ENCODE results near the gene TMEM185B.

TMEM185B gene

DNA sequence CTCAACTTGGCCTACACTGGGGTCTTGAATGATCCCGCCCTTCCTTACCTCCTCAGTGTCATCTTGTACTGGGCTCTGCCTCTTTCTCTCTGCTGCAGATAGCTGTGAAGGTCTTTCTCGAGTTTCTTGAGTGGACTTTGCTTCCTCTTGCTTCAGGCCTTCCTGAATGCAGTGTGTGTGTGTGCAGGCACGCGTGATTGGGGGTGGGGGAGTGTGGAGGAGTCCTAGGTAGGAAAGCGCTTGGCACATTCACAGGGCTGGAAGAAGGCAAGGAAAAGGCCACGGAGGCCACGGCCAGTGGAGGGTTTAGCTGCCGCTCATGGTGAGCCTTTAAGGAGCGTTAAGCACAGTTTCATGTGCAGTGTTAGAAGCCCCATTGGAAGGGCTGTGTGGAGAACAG, 35.0 kb upstream of the TMEM185B start:
- no peaks in the 10 kb centered on the region for H3K9me3 ChIP-seq (ENCODE audit: control insufficient read depth, insufficient read depth, low read length)
- peaks cover 17% of the 10 kb centered on the region for H3K27me3 ChIP-seq (ENCODE audit: control insufficient read depth, insufficient read depth, low read length)
- H3K9ac ChIP-seq (ENCODE audit: low read depth, low read length) = no peak overlapping the region
- peaks cover 6% of the 10 kb centered on the region for H3K4me1 ChIP-seq (ENCODE audit: control insufficient read depth, insufficient read depth, low read length)
- H3K4me3 ChIP-seq (ENCODE audit: low read depth, low read length) = no peak overlapping the region
- H3K36me3 ChIP-seq (ENCODE audit: control insufficient read depth, insufficient read depth, low read length) = no peaks in the 10 kb centered on the region

GRCh38 chr2:120257522-120257921, 34.3 kb upstream of the TMEM185B start:
- H3K27me3 ChIP-seq (ENCODE audit: control insufficient read depth, insufficient read depth, low read length) = peaks cover 17% of the 10 kb centered on the region
- H3K9me3 ChIP-seq (ENCODE audit: control insufficient read depth, insufficient read depth, low read length) = no peaks in the 10 kb centered on the region
- no peak overlapping the region for H3K9ac ChIP-seq (ENCODE audit: low read depth, low read length)
- no peak overlapping the region for H3K4me3 ChIP-seq (ENCODE audit: low read depth, low read length)
- peaks cover 6% of the 10 kb centered on the region for H3K4me1 ChIP-seq (ENCODE audit: control insufficient read depth, insufficient read depth, low read length)
- H3K36me3 ChIP-seq (ENCODE audit: control insufficient read depth, insufficient read depth, low read length) = no peaks in the 10 kb centered on the region

DNA sequence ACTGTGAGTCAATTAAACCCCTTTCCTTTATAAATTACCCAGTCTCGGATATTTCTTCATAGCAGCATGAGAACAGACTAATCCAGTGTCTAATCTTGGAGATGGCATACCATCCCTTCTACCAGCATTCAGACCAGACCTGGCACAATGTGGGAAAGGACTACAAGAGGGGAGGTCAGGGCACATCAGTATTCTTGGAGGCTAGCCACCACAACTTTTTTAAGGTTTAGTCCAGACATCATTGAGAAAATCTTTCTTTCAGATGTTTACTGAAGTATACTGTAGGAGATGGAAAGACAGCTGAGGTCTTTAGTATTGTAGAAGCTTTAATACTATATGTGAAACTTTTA, 33.4 kb upstream of the TMEM185B start:
- Histone ChIP-seq H3K4me3 (ENCODE audit: low read depth, low read length) (no peak overlapping the region), H3K9ac (ENCODE audit: low read depth, low read length) (no peak overlapping the region), H3K36me3 (ENCODE audit: control insufficient read depth, insufficient read depth, low read length) (no peaks in the 10 kb centered on the region), H3K4me1 (ENCODE audit: control insufficient read depth, insufficient read depth, low read length) (peaks cover 10% of the 10 kb centered on the region), H3K9me3 (ENCODE audit: control insufficient read depth, insufficient read depth, low read length) (no peaks in the 10 kb centered on the region), H3K27me3 (ENCODE audit: control insufficient read depth, insufficient read depth, low read length) (peaks cover 22% of the 10 kb centered on the region)

DNA sequence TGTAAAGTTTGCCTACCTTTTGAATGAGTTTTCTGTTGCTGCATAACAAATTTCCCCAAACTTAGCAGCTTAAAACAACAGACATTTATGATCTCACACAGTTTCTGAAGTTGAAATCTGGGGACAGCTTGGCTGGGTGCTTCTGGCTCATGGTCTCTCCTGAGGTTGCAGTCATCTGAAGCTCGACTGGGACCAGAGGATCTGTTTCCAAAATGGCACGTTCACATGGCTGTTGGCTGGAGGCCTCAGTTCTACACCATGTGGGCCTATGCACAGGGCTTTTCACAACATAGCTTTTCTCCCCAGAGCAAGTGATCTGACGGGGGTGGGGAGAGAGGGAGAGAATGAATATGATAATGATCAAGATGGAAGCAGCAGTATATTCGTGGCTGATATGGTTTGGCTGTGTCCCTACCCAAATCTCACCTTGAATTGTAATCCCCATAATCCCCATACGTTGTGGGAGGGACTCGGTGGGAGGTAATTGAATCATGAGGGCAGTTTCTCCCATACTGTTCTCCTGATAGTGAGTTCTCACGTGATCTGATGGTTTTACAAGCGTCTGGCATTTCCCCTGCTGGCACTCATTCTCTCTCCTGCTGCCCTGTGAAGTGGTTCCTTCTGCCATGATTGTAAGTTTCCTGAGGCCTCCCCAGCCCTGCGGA, 32.9 kb upstream of the TMEM185B start:
- no peak overlapping the region for H3K4me3 ChIP-seq (ENCODE audit: low read depth, low read length)
- no peak overlapping the region for H3K9ac ChIP-seq (ENCODE audit: low read depth, low read length)
- H3K9me3 ChIP-seq (ENCODE audit: control insufficient read depth, insufficient read depth, low read length) = no peaks in the 10 kb centered on the region
- peaks cover 27% of the 10 kb centered on the region for H3K27me3 ChIP-seq (ENCODE audit: control insufficient read depth, insufficient read depth, low read length)
- H3K36me3 ChIP-seq (ENCODE audit: control insufficient read depth, insufficient read depth, low read length) = no peaks in the 10 kb centered on the region
- H3K4me1 ChIP-seq (ENCODE audit: control insufficient read depth, insufficient read depth, low read length) = peaks cover 10% of the 10 kb centered on the region

DNA sequence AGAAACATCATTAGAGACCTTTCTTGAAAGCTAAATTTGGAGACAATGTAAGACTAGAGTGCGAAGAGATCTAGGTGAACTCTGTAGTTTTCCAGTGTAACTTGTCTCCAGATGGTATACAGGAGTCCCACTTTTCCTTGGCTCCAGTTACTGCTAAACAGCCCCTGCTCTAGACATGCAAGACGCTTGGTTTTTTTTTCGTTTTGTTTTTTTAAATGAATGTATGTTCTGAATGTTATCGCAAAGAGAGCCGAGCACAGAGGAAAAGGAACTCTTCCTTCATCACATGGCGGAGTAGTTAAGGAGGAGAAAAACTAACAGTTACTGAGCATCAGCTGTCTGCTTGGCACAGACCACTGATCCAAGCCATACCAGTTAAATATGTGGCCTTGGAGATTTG, 31.9 kb upstream of the TMEM185B start:
- peaks cover 37% of the 10 kb centered on the region for H3K27me3 ChIP-seq (ENCODE audit: control insufficient read depth, insufficient read depth, low read length)
- no peak overlapping the region for H3K4me3 ChIP-seq (ENCODE audit: low read depth, low read length)
- peaks cover 10% of the 10 kb centered on the region for H3K4me1 ChIP-seq (ENCODE audit: control insufficient read depth, insufficient read depth, low read length)
- no peaks in the 10 kb centered on the region for H3K36me3 ChIP-seq (ENCODE audit: control insufficient read depth, insufficient read depth, low read length)
- H3K9ac ChIP-seq (ENCODE audit: low read depth, low read length) = no peak overlapping the region
- no peaks in the 10 kb centered on the region for H3K9me3 ChIP-seq (ENCODE audit: control insufficient read depth, insufficient read depth, low read length)

GRCh38 chr2:120254178-120254577, 31.0 kb upstream of the TMEM185B start:
- Histone ChIP-seq H3K27me3 (ENCODE audit: control insufficient read depth, insufficient read depth, low read length) (peaks cover 45% of the 10 kb centered on the region), H3K9ac (ENCODE audit: low read depth, low read length) (no peak overlapping the region)

GRCh38 chr2:120253021-120253882, 30.1 kb upstream of the TMEM185B start:
- Histone ChIP-seq H3K9me3 (ENCODE audit: control insufficient read depth, insufficient read depth, low read length) (no peaks in the 10 kb centered on the region), H3K9ac (ENCODE audit: low read depth, low read length) (peak overlapping the region; percentile 43), H3K36me3 (ENCODE audit: control insufficient read depth, insufficient read depth, low read length) (no peaks in the 10 kb centered on the region), H3K4me1 (ENCODE audit: control insufficient read depth, insufficient read depth, low read length) (peaks cover 10% of the 10 kb centered on the region), H3K4me3 (ENCODE audit: low read depth, low read length) (peak overlapping the region; percentile 75), H3K27me3 (ENCODE audit: control insufficient read depth, insufficient read depth, low read length) (peaks cover 47% of the 10 kb centered on the region)

More at GRCh38 chr2:120254178-120254577, 31.0 kb upstream of the TMEM185B start:
- Histone ChIP-seq H3K4me3 (ENCODE audit: low read depth, low read length) (no peak overlapping the region), H3K4me1 (ENCODE audit: control insufficient read depth, insufficient read depth, low read length) (peaks cover 10% of the 10 kb centered on the region), H3K36me3 (ENCODE audit: control insufficient read depth, insufficient read depth, low read length) (no peaks in the 10 kb centered on the region), H3K9me3 (ENCODE audit: control insufficient read depth, insufficient read depth, low read length) (no peaks in the 10 kb centered on the region)

DNA sequence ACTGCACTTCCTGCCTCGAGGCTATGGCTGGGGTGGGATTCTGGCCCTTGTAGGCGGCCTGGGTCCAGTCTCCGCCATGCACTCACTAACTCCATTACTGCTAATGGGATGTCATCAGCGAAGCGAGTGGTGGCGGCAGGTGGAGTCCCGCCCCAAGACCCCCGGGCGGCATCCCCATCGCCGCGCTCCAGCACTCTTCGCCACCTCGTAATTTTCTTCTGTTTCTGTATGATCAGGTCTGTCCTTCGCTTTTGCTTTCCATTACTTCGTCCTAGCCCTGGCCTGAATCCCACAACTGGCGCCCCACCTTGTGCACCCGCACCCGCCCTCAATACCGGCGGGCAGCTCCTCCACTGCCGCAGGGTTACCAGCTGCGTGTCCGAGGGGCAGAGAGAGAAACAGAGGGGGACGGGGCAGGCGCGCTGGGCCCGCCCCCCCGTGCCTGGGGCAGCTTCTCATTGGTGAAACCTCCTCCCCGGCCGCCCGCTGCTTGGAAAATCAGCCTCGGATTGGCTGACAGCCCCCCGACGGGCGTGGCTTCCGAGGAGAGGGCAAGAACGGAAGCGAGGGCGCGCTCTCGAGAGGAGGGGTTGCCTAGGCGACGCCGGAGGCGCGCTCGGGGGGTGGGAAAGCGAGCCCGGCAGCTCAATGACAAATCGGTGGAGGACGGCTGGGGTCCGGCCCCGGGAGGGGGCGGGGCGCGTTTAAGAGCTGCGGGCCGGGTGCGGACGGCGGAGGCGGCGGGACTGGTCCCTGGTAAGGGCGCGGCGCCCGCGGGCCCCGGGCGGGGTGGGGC, 29.2 kb upstream of the TMEM185B start, which contains the start of gene RALB:
Gene RALB (plus strand): TSS at position 628 of the 796 bp plus-strand sequence. CDS start 25,813 bp downstream, outside the sequence.
- Histone ChIP-seq H3K4me3 (ENCODE audit: low read depth, low read length) (peak within 1 kb of the TSS; percentile 75), H3K4me1 (ENCODE audit: control insufficient read depth, insufficient read depth, low read length) (peaks cover 10% of the 10 kb centered on the region), H3K36me3 (ENCODE audit: control insufficient read depth, insufficient read depth, low read length) (no peaks in the 10 kb centered on the region), H3K9me3 (ENCODE audit: control insufficient read depth, insufficient read depth, low read length) (no peaks in the 10 kb centered on the region), H3K9ac (ENCODE audit: low read depth, low read length) (peak within 1 kb of the TSS; percentile 43), H3K27me3 (ENCODE audit: control insufficient read depth, insufficient read depth, low read length) (peaks cover 53% of the 10 kb centered on the region)

DNA sequence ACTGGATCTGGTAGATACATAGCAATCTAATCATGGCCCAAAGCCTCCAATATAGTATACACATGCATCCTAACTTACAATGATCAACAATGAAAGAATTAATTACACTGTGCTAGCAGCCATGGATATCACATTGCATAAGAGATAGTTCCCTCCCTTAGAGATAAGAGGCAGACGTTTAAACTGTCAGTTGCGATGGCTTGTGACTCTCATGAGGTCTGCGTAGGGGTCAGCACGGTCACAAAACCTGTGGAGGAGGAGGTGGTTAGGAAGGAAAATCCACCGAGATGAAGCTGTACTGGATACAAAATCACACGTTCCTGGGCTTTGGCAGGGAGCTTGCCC, 28.7 kb upstream of the TMEM185B start:
- H3K36me3 ChIP-seq (ENCODE audit: control insufficient read depth, insufficient read depth, low read length) = no peaks in the 10 kb centered on the region
- H3K4me1 ChIP-seq (ENCODE audit: control insufficient read depth, insufficient read depth, low read length) = peaks cover 10% of the 10 kb centered on the region
- H3K9me3 ChIP-seq (ENCODE audit: control insufficient read depth, insufficient read depth, low read length) = no peaks in the 10 kb centered on the region
- H3K27me3 ChIP-seq (ENCODE audit: control insufficient read depth, insufficient read depth, low read length) = peaks cover 55% of the 10 kb centered on the region
- no peak overlapping the region for H3K9ac ChIP-seq (ENCODE audit: low read depth, low read length)
- H3K4me3 ChIP-seq (ENCODE audit: low read depth, low read length) = peak overlapping the region; percentile 73

GRCh38 chr2:120251078-120251477, 27.9 kb upstream of the TMEM185B start:
- Histone ChIP-seq H3K27me3 (ENCODE audit: control insufficient read depth, insufficient read depth, low read length) (peaks cover 55% of the 10 kb centered on the region), H3K4me1 (ENCODE audit: control insufficient read depth, insufficient read depth, low read length) (peaks cover 13% of the 10 kb centered on the region), H3K36me3 (ENCODE audit: control insufficient read depth, insufficient read depth, low read length) (no peaks in the 10 kb centered on the region), H3K4me3 (ENCODE audit: low read depth, low read length) (no peak overlapping the region), H3K9ac (ENCODE audit: low read depth, low read length) (no peak overlapping the region), H3K9me3 (ENCODE audit: control insufficient read depth, insufficient read depth, low read length) (no peaks in the 10 kb centered on the region)

- Histone ChIP-seq H3K36me3 (ENCODE audit: control insufficient read depth, insufficient read depth, low read length) (no peaks in the 10 kb centered on the region), H3K4me1 (ENCODE audit: control insufficient read depth, insufficient read depth, low read length) (peaks cover 15% of the 10 kb centered on the region), H3K4me3 (ENCODE audit: low read depth, low read length) (no peak overlapping the region), H3K27me3 (ENCODE audit: control insufficient read depth, insufficient read depth, low read length) (peaks cover 55% of the 10 kb centered on the region), H3K9ac (ENCODE audit: low read depth, low read length) (no peak overlapping the region), H3K9me3 (ENCODE audit: control insufficient read depth, insufficient read depth, low read length) (no peaks in the 10 kb centered on the region)
These were observed 27.4 kb upstream of the TMEM185B start for GRCh38 chr2:120250640-120251039.
